Lower leg skin (tissue), 4 donors: ENCODE data around the gene TRMO. TPM values are rescaled to one million over a fixed set of nuclear protein-coding genes. Genes with fewer than 3 reads are reported as not detected.
"Not testable (repeated sequence)": the region's sequence is repeated elsewhere in the genome, so short reads cannot be mapped to it uniquely, and the experiment has no call there.

ENCODE experiments used
- DNase-seq, 2 donors: peaks; one replicate each; pipeline ENCODE4 v3.0.0-alpha.2; 2019; ENCODE audit warnings: low spot score in 2 of 2
- H3K4me3 ChIP-seq: fragments of 200-600 bp; sonication (generic); 2 replicates; pipeline ENCODE4 v1.5.1; 2017; ENCODE audit warnings: mild to moderate bottlenecking, low read depth; ENCODE audit not compliant: poor library complexity, severe bottlenecking
- POLR2A ChIP-seq, 2 donors: fragments of 450-650 bp; IDR thresholded peaks; one replicate each; pipeline ENCODE4 v1.6.1; 2016 to 2017; ENCODE audit warnings: antibody characterized with exemption in 2 of 2, mild to moderate bottlenecking in 1 of 2, moderate library complexity in 1 of 2
- WGBS, 2 donors: methylation state at CpG; one replicate each; pipeline ENCODE4 v1.1.5; 2018; 5-methylcytosine and 5-hydroxymethylcytosine counted together
- intact Hi-C: fragments of 100-400 bp; cut with DNase I; formaldehyde crosslinking; loops from one replicate; pipeline ENCODE4 v1.15.0; 2023; ENCODE audit warnings: low total_unique reads
- total RNA-seq, 4 donors: library from RNA; depleted of rRNA; stranded (reverse); fragments of >200 nt; gene quantifications; one replicate each; pipeline ENCODE4 v1.1.0, GENCODE V29; 2016
- TF ChIP-seq, protein P1 (sequence below), 3 donors: fragments of 450-650 bp; IDR thresholded peaks; one replicate each; pipeline ENCODE4 v1.5.1; 2016; ENCODE audit warnings: antibody characterized with exemption in 3 of 3, mild to moderate bottlenecking in 3 of 3, moderate library complexity in 2 of 3

TRMO gene
- total RNA-seq, 4 donors from 2014 or later: 28.6 to 51.6 (median 38.7) TPM

DNA sequence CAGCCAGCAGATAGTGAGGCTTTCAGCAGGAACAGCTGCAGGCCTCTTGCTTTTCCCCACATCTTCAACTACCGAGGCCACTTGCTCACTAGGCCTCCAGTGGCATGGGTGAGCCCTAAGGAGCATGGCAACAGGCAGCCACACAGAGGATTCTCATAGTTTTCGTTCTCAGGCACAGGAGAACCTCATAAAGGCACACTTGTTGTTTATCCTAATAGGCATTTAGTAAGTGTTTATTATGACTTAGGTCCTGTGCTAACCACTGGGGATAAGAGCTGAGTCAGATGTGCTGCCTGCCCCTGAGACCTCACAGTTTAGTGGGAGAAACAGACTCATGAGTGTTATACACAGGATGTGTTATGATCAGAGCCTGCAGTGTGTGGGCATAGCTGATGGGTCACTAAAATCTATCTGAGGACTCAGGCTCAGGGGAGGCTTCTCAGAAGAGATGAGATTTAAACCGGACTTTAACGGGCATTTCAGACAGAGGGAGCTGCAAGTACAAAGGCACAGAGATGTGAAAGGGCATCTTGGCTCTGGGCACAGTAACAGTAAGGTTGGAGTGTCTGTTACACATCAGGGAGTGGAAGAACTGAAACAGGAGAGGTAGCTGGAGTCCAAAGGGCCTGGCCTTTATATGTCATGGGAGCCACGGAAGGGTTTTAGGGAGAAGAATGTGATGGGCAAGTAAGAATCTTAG, 36.7 kb upstream of the TRMO start:
- intact Hi-C loops: no loop called here
- WGBS, 2 donors: 73 to 80% methylated on average over 5 of the region's 5 CpGs
- no peak for DNase-seq
- no peak overlapping the region for H3K4me3 ChIP-seq
- TF ChIP-seq, protein P1, sequence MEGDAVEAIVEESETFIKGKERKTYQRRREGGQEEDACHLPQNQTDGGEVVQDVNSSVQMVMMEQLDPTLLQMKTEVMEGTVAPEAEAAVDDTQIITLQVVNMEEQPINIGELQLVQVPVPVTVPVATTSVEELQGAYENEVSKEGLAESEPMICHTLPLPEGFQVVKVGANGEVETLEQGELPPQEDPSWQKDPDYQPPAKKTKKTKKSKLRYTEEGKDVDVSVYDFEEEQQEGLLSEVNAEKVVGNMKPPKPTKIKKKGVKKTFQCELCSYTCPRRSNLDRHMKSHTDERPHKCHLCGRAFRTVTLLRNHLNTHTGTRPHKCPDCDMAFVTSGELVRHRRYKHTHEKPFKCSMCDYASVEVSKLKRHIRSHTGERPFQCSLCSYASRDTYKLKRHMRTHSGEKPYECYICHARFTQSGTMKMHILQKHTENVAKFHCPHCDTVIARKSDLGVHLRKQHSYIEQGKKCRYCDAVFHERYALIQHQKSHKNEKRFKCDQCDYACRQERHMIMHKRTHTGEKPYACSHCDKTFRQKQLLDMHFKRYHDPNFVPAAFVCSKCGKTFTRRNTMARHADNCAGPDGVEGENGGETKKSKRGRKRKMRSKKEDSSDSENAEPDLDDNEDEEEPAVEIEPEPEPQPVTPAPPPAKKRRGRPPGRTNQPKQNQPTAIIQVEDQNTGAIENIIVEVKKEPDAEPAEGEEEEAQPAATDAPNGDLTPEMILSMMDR (IDR thresholded peaks at IDR 0.05): no peak
- TF ChIP-seq POLR2A (IDR thresholded peaks at IDR 0.05): no peak

DNA sequence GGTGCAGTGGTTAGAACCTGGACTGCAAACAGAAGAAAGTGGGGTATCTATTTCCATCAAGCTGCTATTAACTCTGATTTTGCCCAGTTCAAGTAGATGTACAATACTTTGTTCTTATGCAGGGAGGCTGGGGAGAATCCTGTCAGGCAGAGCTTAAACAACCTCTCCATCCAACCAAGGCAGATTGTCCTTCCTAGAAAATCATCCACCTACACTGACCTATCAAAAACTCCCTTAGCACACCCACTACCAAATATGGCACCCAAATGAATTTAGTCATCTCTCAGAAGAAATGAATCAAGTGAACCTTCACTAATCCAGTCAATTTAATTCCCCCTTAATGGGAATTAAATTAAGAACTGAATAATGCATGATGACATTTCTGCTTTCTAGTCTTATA, 34.0 kb upstream of the TRMO start:
- intact Hi-C loops: no loop called here
- TF ChIP-seq, protein P1 (IDR thresholded peaks at IDR 0.05): no peak
- TF ChIP-seq POLR2A (IDR thresholded peaks at IDR 0.05): no peak
- no peak overlapping the region for H3K4me3 ChIP-seq
- no peak for DNase-seq

DNA sequence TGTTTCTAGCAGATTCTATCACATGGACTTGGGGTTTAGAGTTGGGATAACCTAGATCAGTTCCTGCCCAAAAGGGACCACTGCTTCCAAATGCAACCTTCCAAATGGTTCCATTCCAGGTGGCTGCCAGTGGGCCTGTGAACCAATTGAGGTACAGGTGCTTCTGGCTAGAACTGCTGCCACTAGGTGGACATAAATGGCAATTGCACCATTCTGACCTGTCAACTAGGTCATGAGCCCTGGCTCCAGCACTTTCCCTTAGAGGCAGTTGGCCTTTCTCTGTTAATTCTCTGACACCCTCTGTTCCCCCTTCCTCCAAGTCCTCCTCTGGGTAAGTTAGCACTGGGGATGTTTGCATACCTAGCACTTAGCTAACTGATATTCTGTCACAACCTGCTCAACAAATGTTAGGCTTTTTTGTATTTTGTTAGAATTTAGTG, 32.3 kb upstream of the TRMO start:
- intact Hi-C loops: no loop called here
- peak in 1 of 2 donors; percentile 15 for DNase-seq
- TF ChIP-seq, protein P1 (IDR thresholded peaks at IDR 0.05): peak in 1 of 3 donors; percentile 17
- TF ChIP-seq POLR2A (IDR thresholded peaks at IDR 0.05): no peak
- H3K4me3 ChIP-seq: no peak overlapping the region

GRCh38 chr9:97950873-97951272, 28.6 kb upstream of the TRMO start:
- intact Hi-C loops, DNase-seq, H3K4me3 ChIP-seq: not testable (repeated sequence)
- WGBS, 2 donors: 86 to 90% methylated on average over 4 to 5 of the region's 5 CpGs

- DNase-seq, intact Hi-C loops, H3K4me3 ChIP-seq: not testable (repeated sequence)
- WGBS, 2 donors: 64 to 76% methylated on average over 2 of the region's 2 CpGs
Measured at GRCh38 chr9:97947094-97947493, 24.8 kb upstream of the TRMO start.

DNA sequence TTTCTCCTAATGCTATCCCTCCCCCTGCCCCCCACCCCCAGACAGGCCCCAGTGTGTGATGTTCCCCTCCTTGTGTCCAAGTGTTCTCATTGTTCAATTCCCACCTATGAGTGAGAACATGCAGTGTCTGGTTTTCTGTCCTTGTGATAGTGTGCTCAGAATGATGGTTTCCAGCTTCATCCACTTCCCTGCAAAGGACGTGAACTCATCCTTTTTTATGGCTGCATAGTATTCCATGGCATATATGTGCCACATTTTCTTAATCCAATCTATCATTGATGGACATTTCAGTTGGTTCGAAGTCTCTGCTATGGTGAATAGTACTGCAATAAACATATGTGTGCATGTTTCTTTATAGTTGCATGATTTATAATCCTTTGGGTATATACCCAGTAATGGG, 23.2 kb upstream of the TRMO start:
- H3K4me3 ChIP-seq, intact Hi-C loops, DNase-seq: not testable (repeated sequence)
- WGBS, 2 donors: 86 to 88% methylated on average over 2 of the region's 2 CpGs

DNA sequence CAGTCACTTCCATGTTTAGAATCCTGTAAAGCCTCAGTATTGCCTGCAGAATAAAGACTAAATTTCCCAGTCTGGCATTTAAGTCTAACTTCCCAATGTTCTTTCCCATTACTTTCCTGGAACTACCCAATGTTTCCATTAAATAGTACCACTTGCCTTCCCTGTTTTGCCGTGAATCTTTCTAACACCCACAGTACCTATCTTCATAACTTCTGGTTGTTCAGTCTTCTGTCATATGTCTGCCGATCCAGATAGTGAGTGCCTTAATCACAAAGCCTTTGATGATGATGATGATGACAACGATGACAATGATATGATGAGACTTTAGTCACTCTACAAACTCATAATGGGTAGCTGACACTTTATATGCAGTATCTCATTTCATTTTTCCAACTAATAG, 22.3 kb upstream of the TRMO start:
- no peak for DNase-seq
- 83 to 84% methylated on average over 3 of the region's 3 CpGs for WGBS, 2 donors
- TF ChIP-seq, protein P1 (IDR thresholded peaks at IDR 0.05): no peak
- TF ChIP-seq POLR2A (IDR thresholded peaks at IDR 0.05): no peak
- no peak overlapping the region for H3K4me3 ChIP-seq
- intact Hi-C loops: no loop called here
